Measurements from ENCODE around the gene GOLGA6L26.

DNA sequence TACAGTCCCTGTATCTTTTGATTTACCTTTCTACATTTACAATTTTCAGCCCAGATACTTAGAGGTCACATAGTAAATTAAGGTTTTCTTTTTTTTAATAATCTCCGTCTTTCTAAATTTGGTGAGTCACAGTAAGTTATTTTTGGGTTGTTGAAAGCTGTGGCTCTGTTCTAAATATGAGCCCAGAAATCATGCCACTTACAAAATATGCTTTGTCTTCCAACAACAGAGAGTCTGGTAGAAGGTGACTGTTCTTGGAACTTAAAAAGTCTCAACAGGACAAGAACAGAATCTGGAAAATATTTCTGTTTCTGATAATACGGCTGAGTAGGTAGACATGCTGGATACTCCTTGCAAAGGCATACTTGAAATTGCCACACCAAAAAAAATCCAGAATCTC, 36.6 kb upstream of the GOLGA6L26 start:
- no peak for TF ChIP-seq HNF4A (conservative IDR thresholded peaks at IDR 0.05)
- TF ChIP-seq, protein P1, sequence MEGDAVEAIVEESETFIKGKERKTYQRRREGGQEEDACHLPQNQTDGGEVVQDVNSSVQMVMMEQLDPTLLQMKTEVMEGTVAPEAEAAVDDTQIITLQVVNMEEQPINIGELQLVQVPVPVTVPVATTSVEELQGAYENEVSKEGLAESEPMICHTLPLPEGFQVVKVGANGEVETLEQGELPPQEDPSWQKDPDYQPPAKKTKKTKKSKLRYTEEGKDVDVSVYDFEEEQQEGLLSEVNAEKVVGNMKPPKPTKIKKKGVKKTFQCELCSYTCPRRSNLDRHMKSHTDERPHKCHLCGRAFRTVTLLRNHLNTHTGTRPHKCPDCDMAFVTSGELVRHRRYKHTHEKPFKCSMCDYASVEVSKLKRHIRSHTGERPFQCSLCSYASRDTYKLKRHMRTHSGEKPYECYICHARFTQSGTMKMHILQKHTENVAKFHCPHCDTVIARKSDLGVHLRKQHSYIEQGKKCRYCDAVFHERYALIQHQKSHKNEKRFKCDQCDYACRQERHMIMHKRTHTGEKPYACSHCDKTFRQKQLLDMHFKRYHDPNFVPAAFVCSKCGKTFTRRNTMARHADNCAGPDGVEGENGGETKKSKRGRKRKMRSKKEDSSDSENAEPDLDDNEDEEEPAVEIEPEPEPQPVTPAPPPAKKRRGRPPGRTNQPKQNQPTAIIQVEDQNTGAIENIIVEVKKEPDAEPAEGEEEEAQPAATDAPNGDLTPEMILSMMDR (IDR thresholded peaks at IDR 0.05; ENCODE audit: low read depth, low read length, missing input control), result no peak
- TF ChIP-seq, protein P2, sequence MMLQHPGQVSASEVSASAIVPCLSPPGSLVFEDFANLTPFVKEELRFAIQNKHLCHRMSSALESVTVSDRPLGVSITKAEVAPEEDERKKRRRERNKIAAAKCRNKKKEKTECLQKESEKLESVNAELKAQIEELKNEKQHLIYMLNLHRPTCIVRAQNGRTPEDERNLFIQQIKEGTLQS (IDR thresholded peaks at IDR 0.05), result no peak
- no peak for TF ChIP-seq RAD21 (IDR thresholded peaks at IDR 0.05)

Data from liver (tissue), 3 donors.